NCI-H128 (cell line): ENCODE results near the gene PPFIBP1.
"Not testable (repeated sequence)": the region's sequence is repeated elsewhere in the genome, so short reads cannot be mapped to it uniquely, and the experiment has no call there.

ENCODE experiments used
- DNase-seq: peaks from one replicate; lab custom pipeline; 2025; ENCODE audit not compliant: unreplicated experiment; lab: John Stamatoyannopoulos, UW

Gene PPFIBP1

GRCh38 chr12:27620121-27620520 lies 96.1 kb downstream of the PPFIBP1 start:
- DNase-seq: no peak

GRCh38 chr12:27622436-27623195 lies 98.6 kb downstream of the PPFIBP1 start:
- DNase-seq: no peak

DNA sequence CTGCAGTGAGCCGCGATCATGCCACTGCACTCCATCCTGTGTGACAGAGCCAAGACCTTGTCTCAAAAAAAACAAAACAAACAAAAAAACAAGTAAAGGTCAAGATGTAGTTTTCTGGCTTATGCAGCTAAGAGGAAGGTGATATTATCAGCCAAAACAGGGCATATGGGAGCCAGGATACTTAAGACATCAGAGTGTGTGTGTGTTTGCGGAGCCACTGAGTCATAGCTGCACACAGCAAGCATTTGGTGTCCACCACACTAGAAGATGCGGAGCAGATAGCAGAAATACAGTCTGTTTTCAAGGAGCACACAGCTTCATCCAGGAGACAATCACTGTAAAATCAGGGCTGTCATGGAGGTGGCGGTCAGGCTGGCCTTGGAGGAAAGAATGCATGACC lies 99.6 kb downstream of the PPFIBP1 start:
- DNase-seq: no peak

GRCh38 chr12:27624586-27624985 lies 100.6 kb downstream of the PPFIBP1 start:
- no peak for DNase-seq

DNA sequence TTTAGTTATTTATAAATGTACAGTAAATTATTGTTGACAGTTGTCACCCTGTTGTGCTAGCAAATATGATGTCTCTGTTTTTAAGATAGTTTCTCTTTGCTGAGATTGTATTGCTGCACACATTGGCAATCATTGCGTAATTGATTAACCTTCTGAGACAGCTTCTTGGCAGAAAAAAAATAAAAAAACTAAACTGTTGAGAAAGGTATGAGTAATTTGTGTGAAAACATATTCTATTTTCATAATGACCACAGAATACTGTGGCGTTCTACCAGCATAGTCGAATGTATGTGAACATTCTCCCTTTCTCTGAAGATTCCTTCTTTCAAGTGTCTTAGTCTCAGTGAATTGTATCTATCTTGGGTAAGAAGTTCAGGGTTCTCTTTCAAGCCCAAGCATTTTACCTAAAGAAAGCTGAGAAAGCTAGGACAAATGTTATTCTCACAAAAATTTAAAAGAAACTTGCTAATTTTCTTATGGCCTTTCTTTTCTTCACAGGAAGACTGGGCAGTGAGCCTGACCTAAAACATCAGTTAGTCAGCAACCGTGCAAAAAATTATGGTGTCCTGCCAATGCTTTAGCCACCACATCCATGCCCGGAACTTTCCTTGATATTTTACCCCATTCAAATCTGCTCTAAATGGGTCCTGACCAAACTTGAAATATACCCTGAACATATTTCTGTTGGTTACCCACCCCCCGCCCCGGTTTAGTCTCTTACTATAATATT lies 103.3 kb downstream of the PPFIBP1 start:
- no peak for DNase-seq

DNA sequence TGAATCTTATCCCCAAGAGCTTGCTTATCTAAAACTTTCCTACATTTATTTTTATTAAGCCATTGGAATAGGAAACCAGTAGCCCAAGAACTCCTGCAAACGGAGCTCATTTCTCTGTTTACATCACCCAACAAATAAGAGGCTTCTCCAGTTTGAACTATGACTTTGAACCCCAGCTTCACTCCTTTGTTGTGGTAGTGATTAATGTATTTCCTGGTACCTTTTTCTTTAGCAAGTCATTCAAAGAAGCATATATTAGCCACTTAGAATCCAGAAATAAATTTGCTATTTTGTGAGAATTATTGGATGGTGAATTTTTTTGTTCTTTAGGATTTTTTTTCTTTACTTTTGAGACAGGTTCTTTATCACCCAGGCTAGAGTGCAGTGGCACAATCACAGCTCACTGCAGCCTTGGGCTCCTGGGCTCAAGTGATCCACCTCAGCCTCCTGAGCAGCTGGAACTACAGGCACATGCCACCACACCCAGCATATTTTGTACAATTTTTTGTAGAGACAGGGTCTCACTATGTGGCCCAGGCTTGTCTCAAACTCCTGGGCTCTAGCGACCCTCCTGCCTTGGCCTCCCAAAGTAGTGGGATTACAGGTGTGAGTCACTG lies 104.0 kb downstream of the PPFIBP1 start:
- DNase-seq: not testable (repeated sequence)

DNA sequence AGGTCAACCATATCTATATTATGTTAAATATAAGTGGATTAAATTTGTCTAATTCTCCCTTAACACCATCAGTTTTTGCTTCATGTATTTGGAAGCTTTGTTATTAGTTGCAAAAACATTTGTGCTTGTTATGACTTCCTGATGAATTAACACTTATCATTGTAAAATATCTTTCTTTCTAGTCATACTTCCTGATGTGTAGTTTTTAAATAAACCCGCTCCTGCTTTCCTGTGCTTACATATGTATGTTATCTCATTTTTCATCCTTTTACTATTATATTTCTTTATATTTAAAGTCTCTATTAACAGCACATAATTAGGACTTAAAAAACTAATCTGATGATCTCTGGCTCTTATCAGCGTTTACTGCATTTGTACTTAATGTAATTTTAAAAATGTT lies 106.2 kb downstream of the PPFIBP1 start:
- not testable (repeated sequence) for DNase-seq

DNA sequence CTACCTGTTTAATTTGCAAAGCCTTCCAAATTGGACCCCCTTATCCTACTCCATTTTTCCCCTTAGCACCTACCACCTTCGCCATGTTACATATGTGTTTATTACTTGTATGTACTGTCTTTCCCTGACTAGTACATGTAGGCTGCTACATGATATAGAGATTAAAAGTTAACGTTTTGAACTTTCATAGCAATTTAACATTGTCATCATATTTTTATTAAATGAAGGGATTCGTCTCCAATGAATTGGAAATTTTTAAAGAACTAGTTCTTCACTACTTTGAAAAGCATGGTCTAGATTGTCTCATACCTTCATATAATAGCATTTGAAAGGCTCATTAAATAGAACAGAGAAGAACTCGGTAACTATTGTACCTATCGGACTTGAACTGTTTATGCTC lies 107.4 kb downstream of the PPFIBP1 start:
- no peak for DNase-seq

- no peak for DNase-seq
These were observed 107.9 kb downstream of the PPFIBP1 start for GRCh38 chr12:27631813-27632491.

GRCh38 chr12:27635349-27635972 lies 111.5 kb downstream of the PPFIBP1 start:
- DNase-seq: no peak

GRCh38 chr12:27636569-27636968 lies 112.6 kb downstream of the PPFIBP1 start:
- not testable (repeated sequence) for DNase-seq

DNA sequence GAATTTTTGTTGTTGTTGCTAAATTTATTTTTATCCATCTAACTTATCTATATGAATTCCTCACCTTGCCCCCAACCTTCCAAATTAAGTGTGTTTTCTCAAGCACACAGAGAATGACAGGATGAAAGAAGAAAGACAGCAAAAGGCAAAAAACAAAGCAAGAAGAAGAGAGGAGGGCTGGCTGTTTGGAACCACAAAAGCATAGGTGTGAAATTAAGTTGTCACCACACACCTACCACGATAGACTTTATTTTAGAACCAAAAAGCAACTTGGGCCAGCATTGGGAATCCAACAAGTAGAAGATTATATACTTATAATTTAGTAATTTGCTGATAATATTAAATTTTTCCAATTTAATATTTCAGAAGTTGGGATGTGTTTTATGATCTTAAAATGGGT lies 113.5 kb downstream of the PPFIBP1 start:
- DNase-seq: no peak

- no peak for DNase-seq
These were observed 115.3 kb downstream of the PPFIBP1 start for GRCh38 chr12:27639265-27639664.

DNA sequence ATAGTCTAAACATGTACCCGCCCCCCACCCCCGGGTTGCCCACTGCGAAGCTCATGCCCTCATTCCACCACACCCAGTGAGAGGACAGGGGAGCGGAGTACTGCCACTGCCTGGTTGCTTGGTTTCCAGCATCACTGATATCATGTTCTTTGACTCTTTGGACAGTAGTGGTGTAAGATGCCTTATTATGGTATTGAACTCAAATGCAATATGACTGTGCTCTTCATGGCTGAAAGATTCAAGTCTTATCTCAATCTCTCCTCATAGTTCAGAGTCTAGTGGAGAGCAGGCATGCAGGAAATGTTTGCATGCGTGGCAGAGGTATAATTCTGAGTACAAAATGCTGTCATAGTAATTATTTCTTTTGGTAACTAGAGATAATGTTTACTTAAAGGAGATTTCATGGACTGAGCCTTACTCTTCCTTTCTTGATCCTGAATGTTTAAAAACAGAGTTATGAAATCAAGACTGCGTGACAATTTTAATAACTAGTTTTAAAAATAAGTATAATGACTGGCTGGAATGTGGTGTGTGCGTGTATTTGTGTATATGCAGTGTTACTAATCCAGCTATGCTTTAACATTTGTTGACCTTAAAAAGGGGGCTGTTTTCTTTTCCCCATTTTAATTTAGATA lies 116.7 kb downstream of the PPFIBP1 start:
- not testable (repeated sequence) for DNase-seq

DNA sequence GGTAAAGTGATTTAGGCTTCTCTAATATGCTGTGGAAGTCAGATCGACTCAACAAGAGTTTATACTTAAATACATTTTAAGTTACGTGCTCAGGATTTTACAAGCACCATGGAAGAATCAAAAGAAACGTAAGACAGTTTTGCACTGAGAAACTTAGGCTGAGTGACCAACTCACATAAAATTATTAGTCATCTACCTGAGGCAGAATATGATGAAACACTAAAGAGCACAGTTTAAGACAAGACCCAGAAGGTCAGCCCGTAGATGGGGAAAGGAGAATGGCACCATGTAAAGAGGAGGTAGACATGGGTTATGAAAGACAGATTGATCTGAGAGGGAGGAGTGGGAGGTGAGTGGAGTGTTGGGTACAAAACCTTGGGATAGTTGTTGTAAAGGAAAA lies 118.4 kb downstream of the PPFIBP1 start:
- DNase-seq: not testable (repeated sequence)

DNA sequence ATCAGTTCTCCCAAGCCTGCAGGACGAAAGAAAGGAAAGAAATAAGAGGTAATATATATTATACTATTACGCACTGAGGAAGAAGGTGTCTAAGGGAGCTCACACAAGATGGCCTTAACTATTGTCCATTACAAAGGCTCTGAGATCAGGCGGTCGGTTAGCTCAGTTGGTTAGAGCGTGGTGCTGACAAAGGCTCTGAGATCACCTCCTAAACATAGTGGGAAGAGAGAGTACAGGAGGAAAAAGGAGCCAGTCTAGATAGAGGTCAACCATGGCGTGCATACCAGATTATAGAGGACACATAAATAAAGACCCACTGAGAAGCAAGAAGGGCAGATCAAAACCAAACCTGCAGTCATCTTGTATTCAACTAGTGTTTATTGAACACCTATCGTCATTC lies 118.9 kb downstream of the PPFIBP1 start:
- DNase-seq: not testable (repeated sequence)

- no peak for DNase-seq
These were observed 120.3 kb downstream of the PPFIBP1 start for GRCh38 chr12:27644158-27644845.

GRCh38 chr12:27645671-27646070 lies 121.7 kb downstream of the PPFIBP1 start:
- DNase-seq: no peak

DNA sequence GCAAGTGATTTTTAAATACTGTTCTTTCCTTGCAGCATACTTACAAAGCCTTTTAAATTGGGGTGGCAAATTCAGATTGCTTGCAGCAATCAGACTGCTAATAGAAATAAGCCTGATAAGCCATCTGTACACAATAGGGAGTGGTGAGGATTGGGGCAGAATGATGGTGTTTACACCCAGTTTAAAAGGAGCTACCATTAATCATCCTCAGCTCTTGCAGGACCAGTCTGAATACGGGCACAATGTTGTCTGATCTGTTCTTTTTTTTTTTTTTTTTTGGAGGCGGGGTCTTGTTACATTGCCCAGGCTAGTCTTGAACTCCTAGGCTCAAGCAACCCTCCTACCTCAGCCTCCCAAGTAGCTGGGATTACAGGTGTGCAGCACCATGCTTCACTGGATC lies 122.1 kb downstream of the PPFIBP1 start:
- no peak for DNase-seq

GRCh38 chr12:27650011-27650410 lies 126.0 kb downstream of the PPFIBP1 start:
- DNase-seq: no peak
